NB4 (cell line): Measurements from ENCODE around the gene MIA2.
"Not testable (repeated sequence)": the region's sequence is repeated elsewhere in the genome, so short reads cannot be mapped to it uniquely, and the experiment has no call there.

ENCODE experiments used
- DNase-seq: peaks from one replicate; pipeline ENCODE4 v3.0.0; 2010; ENCODE audit warnings: low read depth
- H3K4me3 ChIP-seq: one replicate; pipeline ENCODE4 v1.5.1; 2011; ENCODE audit warnings: mild to moderate bottlenecking, low read depth, low read length, moderate library complexity
- CTCF ChIP-seq: IDR thresholded peaks from one replicate; pipeline ENCODE4 v1.5.1; 2012; ENCODE audit warnings: low read depth, low read length
- MAX ChIP-seq: IDR thresholded peaks from 2 replicates; pipeline ENCODE4 v1.6.1; 2011; ENCODE audit warnings: low read depth, low read length
- MYC ChIP-seq: IDR thresholded peaks from 2 replicates; pipeline ENCODE4 v1.6.1; 2011; ENCODE audit warnings: low read depth, low read length
- POLR2A ChIP-seq: IDR thresholded peaks from 2 replicates; pipeline ENCODE4 v1.6.1; 2011; ENCODE audit warnings: mild to moderate bottlenecking; ENCODE audit not compliant: insufficient read length; ENCODE audit errors: extremely low read depth

MIA2 gene

GRCh38 chr14:39203659-39204606 is 29.8 kb upstream of the MIA2 start:
- H3K4me3 ChIP-seq, result no peak overlapping the region
- no peak for DNase-seq
- TF ChIP-seq CTCF (no peak), MAX (no peak), POLR2A (no peak), MYC (no peak)

DNA sequence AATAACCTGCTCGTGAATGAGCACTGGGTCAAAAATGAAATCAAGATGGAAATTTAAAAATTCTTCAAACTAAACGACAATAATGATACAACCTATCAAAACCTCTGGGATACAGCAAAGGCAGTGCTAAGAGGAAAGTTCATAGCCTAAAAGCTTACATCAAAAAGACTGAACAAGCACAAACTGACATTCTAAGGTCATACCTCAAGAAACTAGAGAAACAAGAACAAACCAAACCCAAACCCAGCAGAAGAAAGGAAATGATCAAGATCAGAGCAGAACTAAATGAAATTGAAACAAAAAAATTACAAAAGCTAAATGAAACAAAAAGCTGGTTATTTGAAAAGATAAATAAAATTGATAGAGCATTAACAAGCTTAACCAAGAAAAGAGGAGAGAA is 26.3 kb upstream of the MIA2 start:
- not testable (repeated sequence) for H3K4me3 ChIP-seq, DNase-seq

GRCh38 chr14:39211109-39211741 is 22.5 kb upstream of the MIA2 start:
- H3K4me3 ChIP-seq, result no peak overlapping the region
- no peak for DNase-seq
- TF ChIP-seq MYC (no peak), CTCF (no peak), POLR2A (no peak), MAX (no peak)

GRCh38 chr14:39212034-39212433 is 21.7 kb upstream of the MIA2 start:
- no peak overlapping the region for H3K4me3 ChIP-seq
- DNase-seq, result no peak
- TF ChIP-seq CTCF (no peak), POLR2A (no peak), MYC (no peak)

DNA sequence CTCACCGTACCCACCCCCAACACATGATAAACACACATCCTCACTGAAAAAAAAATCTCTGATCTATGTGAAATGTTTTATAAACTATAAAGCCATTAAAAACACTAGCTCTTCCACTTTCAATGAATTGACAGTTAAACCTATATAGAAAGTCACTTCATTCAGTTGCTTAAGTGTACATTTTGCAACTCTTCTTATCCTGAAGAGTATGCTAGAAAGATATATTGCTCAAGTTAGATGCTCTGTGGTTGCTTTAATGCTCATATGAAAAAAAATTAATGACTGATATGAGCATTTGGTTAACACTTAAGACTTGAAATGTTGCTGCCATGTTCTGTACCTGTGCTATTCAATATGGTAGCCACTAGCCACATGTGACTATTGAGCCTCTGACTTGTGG is 21.0 kb upstream of the MIA2 start:
- no peak overlapping the region for H3K4me3 ChIP-seq
- DNase-seq, result no peak
- TF ChIP-seq CTCF, result no peak
- TF ChIP-seq MAX, result no peak
- no peak for TF ChIP-seq POLR2A
- no peak for TF ChIP-seq MYC

- TF ChIP-seq MYC (no peak), MAX (no peak), POLR2A (no peak), CTCF (no peak)
- no peak overlapping the region for H3K4me3 ChIP-seq
- peak; percentile 38 for DNase-seq
These were observed 16.4 kb upstream of the MIA2 start for GRCh38 chr14:39217214-39217879.
